ENCODE measurements around the gene TCF4.

The TCF4 gene

GRCh38 chr18:55407191-55407590 lies 180.8 kb downstream of the TCF4 start:
- DNase-seq (ENCODE audit: low spot score): no peak

GRCh38 chr18:55406451-55406991 lies 181.5 kb downstream of the TCF4 start:
- DNase-seq (ENCODE audit: low spot score): no peak

GRCh38 chr18:55405893-55406406 lies 182.0 kb downstream of the TCF4 start:
- peak; percentile 37 for DNase-seq (ENCODE audit: low spot score)

- DNase-seq (ENCODE audit: low spot score): no peak
Measured at GRCh38 chr18:55405475-55405874, 182.5 kb downstream of the TCF4 start.

GRCh38 chr18:55404832-55405465 lies 183.0 kb downstream of the TCF4 start:
- DNase-seq (ENCODE audit: low spot score): no peak

GRCh38 chr18:55404136-55404830 lies 183.7 kb downstream of the TCF4 start:
- DNase-seq (ENCODE audit: low spot score): no peak

GRCh38 chr18:55403421-55403949 lies 184.5 kb downstream of the TCF4 start:
- no peak for DNase-seq (ENCODE audit: low spot score)

GRCh38 chr18:55402731-55403405 lies 185.1 kb downstream of the TCF4 start:
- DNase-seq (ENCODE audit: low spot score): no peak

GRCh38 chr18:55401638-55402191 lies 186.3 kb downstream of the TCF4 start:
- DNase-seq (ENCODE audit: low spot score): no peak

- no peak for DNase-seq (ENCODE audit: low spot score)
Measured at GRCh38 chr18:55400590-55401541, 187.1 kb downstream of the TCF4 start.

GRCh38 chr18:55400081-55400480 lies 187.9 kb downstream of the TCF4 start:
- no peak for DNase-seq (ENCODE audit: low spot score)

GRCh38 chr18:55398858-55399257 lies 189.1 kb downstream of the TCF4 start:
- no peak for DNase-seq (ENCODE audit: low spot score)

GRCh38 chr18:55396979-55397378 lies 191.0 kb downstream of the TCF4 start:
- no peak for DNase-seq (ENCODE audit: low spot score)

GRCh38 chr18:55396267-55396905 lies 191.6 kb downstream of the TCF4 start:
- DNase-seq (ENCODE audit: low spot score): no peak

GRCh38 chr18:55395799-55396198 lies 192.2 kb downstream of the TCF4 start:
- DNase-seq (ENCODE audit: low spot score): no peak

- DNase-seq (ENCODE audit: low spot score): peak; percentile 24
Measured at GRCh38 chr18:55390898-55391297, 197.1 kb downstream of the TCF4 start.

GRCh38 chr18:55387139-55387984 lies 200.6 kb downstream of the TCF4 start:
- DNase-seq (ENCODE audit: low spot score): no peak

- DNase-seq (ENCODE audit: low spot score): no peak
Measured at GRCh38 chr18:55386545-55386944, 201.4 kb downstream of the TCF4 start.

GRCh38 chr18:55385770-55386169 lies 202.2 kb downstream of the TCF4 start:
- no peak for DNase-seq (ENCODE audit: low spot score)

Data from NAMALWA (cell line).